HepG2 (cell line): ENCODE data around the gene CD4. TPM values are rescaled to one million over a fixed set of nuclear protein-coding genes. Genes with fewer than 3 reads are reported as not detected.

Source experiments
- ATAC-seq: fragments of 200-7000 bp; cut with Tn5 transposase; 3 replicates; pipeline ENCODE4 v1.9.1; 2020; ENCODE audit warnings: mild to moderate bottlenecking, moderate library complexity
- BruUV-seq: library from RNA; stranded (reverse); fragments of 400-500 nt; replicated peaks from 2 replicates; lab custom pipeline; 2021; lab: Mats Ljungman, UMichigan
- CTCF ChIA-PET: fragments of 300-600 bp; formaldehyde crosslinking; extraction: SDS; loops from one replicate; lab custom pipeline; 2021; ENCODE audit warnings: low total read pairs, inconsistent platforms, low intra/inter-chr PET ratio; lab: Yijun Ruan, JAX
- POLR2A ChIA-PET: fragments of 350-600 bp; sonication (Branson Sonifier 250); formaldehyde crosslinking; loops from one replicate; lab custom pipeline; 2020; ENCODE audit warnings: antibody characterized with exemption, inconsistent platforms; lab: Yijun Ruan, JAX
- DNase-seq: peaks from one replicate; pipeline ENCODE4 v3.0.0-alpha.2; 2015; ENCODE audit warnings: low spot score
- FAIRE-seq: peaks from 3 replicates; lab custom pipeline; 2011; peaks lifted over from hg19 to GRCh38; lab: Jason Lieb, UNC
- H2AFZ ChIP-seq: one replicate; pipeline ENCODE4 v1.6.1; 2011; ENCODE audit warnings: low read length, inconsistent platforms
- H3K27ac ChIP-seq: fragments of 300-600 bp; 3 replicates; pipeline ENCODE4 v1.8.0; 2011; ENCODE audit warnings: mixed run types, mild to moderate bottlenecking, mixed read lengths, low read length, inconsistent platforms; ENCODE audit not compliant: insufficient read depth; ENCODE audit errors: extremely low read length
- H3K27me3 ChIP-seq, 2 experiments: fragments of 200-600 bp in 1 of 2; 2 replicates in 1 of 2; 3 replicates in 1 of 2; pipeline versions ENCODE4 v1.6.0 to v1.8.0; 2011; ENCODE audit warnings: low read length in 2 of 2, mild to moderate bottlenecking in 2 of 2, moderate library complexity in 2 of 2, inconsistent platforms in 1 of 2; ENCODE audit not compliant: insufficient read depth in 2 of 2, control insufficient read depth in 1 of 2
- H3K36me3 ChIP-seq, 2 experiments: fragments of 200-600 bp in 1 of 2; replicated peaks in 1 of 2; 2 replicates in 1 of 2; 3 replicates in 1 of 2; pipeline versions ENCODE4 v1.5.1 to v1.8.0; 2011; ENCODE audit warnings: low read length in 2 of 2, inconsistent platforms in 1 of 2; ENCODE audit not compliant: insufficient read depth in 2 of 2, control insufficient read depth in 1 of 2
- H3K4me1 ChIP-seq: 2 replicates; pipeline ENCODE4 v1.5.1; 2012; ENCODE audit warnings: low read length, inconsistent platforms; ENCODE audit not compliant: insufficient read depth
- H3K4me2 ChIP-seq: 2 replicates; pipeline ENCODE4 v1.6.0; 2011; ENCODE audit warnings: low read depth, low read length, inconsistent platforms
- H3K4me3 ChIP-seq, 3 experiments: fragments of 200-600 bp in 1 of 3; sonication (generic), shearing (Covaris generic) in 1 of 3; replicated peaks in 1 of 3; 2 replicates each; pipeline ENCODE4 v1.5.1; 2011 to 2016; ENCODE audit warnings: low read length in 3 of 3, inconsistent platforms in 2 of 3, low read depth in 2 of 3, mild to moderate bottlenecking in 2 of 3, control low read depth in 1 of 3, mixed read lengths in 1 of 3; ENCODE audit not compliant: insufficient read depth in 1 of 3
- H3K79me2 ChIP-seq: one replicate; pipeline ENCODE4 v1.6.1; 2011; ENCODE audit warnings: low read length, inconsistent platforms; ENCODE audit not compliant: insufficient read depth
- H3K9ac ChIP-seq: 2 replicates; pipeline ENCODE4 v1.6.0; 2011; ENCODE audit warnings: mild to moderate bottlenecking, low read depth, low read length, inconsistent platforms; ENCODE audit not compliant: insufficient read depth
- H3K9me3 ChIP-seq: 2 replicates; pipeline ENCODE4 v1.5.1; 2012; ENCODE audit warnings: mild to moderate bottlenecking, low read length
- H4K20me1 ChIP-seq: 2 replicates; pipeline ENCODE4 v1.6.0; 2011; ENCODE audit warnings: inconsistent platforms, mild to moderate bottlenecking, low read length, moderate library complexity; ENCODE audit not compliant: insufficient read depth
- ATM ChIP-seq: fragments of 450-650 bp; IDR thresholded peaks from 2 replicates; pipeline ENCODE4 v1.7.1; 2017; ENCODE audit warnings: mild to moderate bottlenecking, borderline replicate concordance
- CEBPB ChIP-seq: IDR thresholded peaks from 2 replicates; pipeline ENCODE4 v1.6.1; 2011; ENCODE audit warnings: low read depth, low read length, improper control_type of control experiment, borderline replicate concordance
- HDAC1 ChIP-seq: sonication (generic); formaldehyde crosslinking; IDR thresholded peaks from 2 replicates; pipeline ENCODE4 v1.5.1; 2020; ENCODE audit warnings: mild to moderate bottlenecking, missing genetic modification reagents
- KDM6A ChIP-seq: IDR thresholded peaks from 2 replicates; pipeline ENCODE4 v1.6.1; 2016; ENCODE audit warnings: low read depth
- MEIS1 ChIP-seq: sonication (generic); formaldehyde crosslinking; IDR thresholded peaks from 2 replicates; pipeline ENCODE4 v1.9.0; 2021; ENCODE audit warnings: mild to moderate bottlenecking, missing genetic modification reagents, moderate library complexity, borderline replicate concordance
- ONECUT2 ChIP-seq: sonication (generic); formaldehyde crosslinking; IDR thresholded peaks from 2 replicates; pipeline ENCODE4 v1.4.0; 2020; ENCODE audit warnings: missing genetic modification reagents
- SMYD3 ChIP-seq: sonication (generic); formaldehyde crosslinking; IDR thresholded peaks from 2 replicates; pipeline ENCODE4 v1.8.1; 2023; ENCODE audit warnings: mild to moderate bottlenecking, missing genetic modification reagents
- SOX5 ChIP-seq: IDR thresholded peaks from 2 replicates; pipeline ENCODE4 v1.6.1; 2016; ENCODE audit warnings: borderline replicate concordance
- ZNF317 ChIP-seq: sonication (generic); formaldehyde crosslinking; IDR thresholded peaks from 2 replicates; pipeline ENCODE4 v1.5.0; 2020; ENCODE audit warnings: mild to moderate bottlenecking, missing genetic modification reagents
- ZNF75D ChIP-seq: sonication (generic); formaldehyde crosslinking; IDR thresholded peaks from 2 replicates; pipeline ENCODE4 v1.8.1; 2023; ENCODE audit warnings: missing genetic modification reagents, mild to moderate bottlenecking, borderline replicate concordance
- ZNF780A ChIP-seq: sonication (generic); formaldehyde crosslinking; IDR thresholded peaks from 2 replicates; pipeline ENCODE4 v1.8.0; 2022; ENCODE audit warnings: mild to moderate bottlenecking, missing genetic modification reagents, moderate library complexity
- ZNF83 ChIP-seq: sonication (generic); formaldehyde crosslinking; IDR thresholded peaks from 2 replicates; pipeline ENCODE4 v1.4.0; 2020; ENCODE audit warnings: missing genetic modification reagents, mild to moderate bottlenecking, borderline replicate concordance
- WGBS: methylation state at CpG from one replicate; pipeline ENCODE4 v1.1.6; 2017; ENCODE audit warnings: low lambda C conversion rate; 5-methylcytosine and 5-hydroxymethylcytosine counted together
- in situ Hi-C: cut with HindIII; loops from 2 replicates; pipeline ENCODE4 v1.10.0; 2017; ENCODE audit warnings: low pct_unique_long_range_greater_than_20kb; ENCODE audit not compliant: extremely low pct_ligation_motif_present
- intact Hi-C: fragments of 100-400 bp; cut with micrococcal nuclease; formaldehyde crosslinking; loops from one replicate; pipeline ENCODE4 v1.10.0; 2022; ENCODE audit not compliant: unreplicated experiment
- polyA plus RNA-seq, 8 experiments: library from polyadenylated mRNA; depleted of rRNA in 3 of 8; stranded (reverse) in 7 of 8; unstranded in 1 of 8; fragments of >200 nt; fragmentation: Illumina TruSeq in 4 of 8; extraction: Trizol in 4 of 8; gene quantifications; 2 replicates each; pipeline versions ENCODE4 v1.2.1 to v1.2.3, GENCODE V29; 2011 to 2016; ENCODE audit warnings: low read depth in 4 of 8, missing spikeins in 1 of 8, mixed read lengths in 1 of 8; ENCODE audit not compliant: insufficient read depth in 1 of 8
- total RNA-seq, 5 experiments: library from RNA; depleted of rRNA; stranded (reverse); fragments of >200 nt; fragmentation: Illumina TruSeq; extraction: Trizol; gene quantifications; 2 replicates each; pipeline ENCODE4 v1.2.3, GENCODE V29; 2016; ENCODE audit warnings: low read depth in 1 of 5
- TF ChIP-seq, protein P1 (sequence below): fragments of 450-650 bp; IDR thresholded peaks from 2 replicates; pipeline ENCODE4 v1.6.1; 2017; ENCODE audit warnings: mild to moderate bottlenecking
- TF ChIP-seq, protein P2 (sequence below): sonication (generic); formaldehyde crosslinking; IDR thresholded peaks from one replicate; pipeline ENCODE4 v1.5.1; 2020; ENCODE audit warnings: mild to moderate bottlenecking, missing genetic modification reagents; ENCODE audit errors: not compliant biosample characterization
- TF ChIP-seq, protein P3 (sequence below): sonication (generic); formaldehyde crosslinking; IDR thresholded peaks from 2 replicates; pipeline ENCODE4 v1.8.1; 2023; ENCODE audit warnings: mild to moderate bottlenecking, missing genetic modification reagents, borderline replicate concordance

CD4 gene
- total and polyA plus RNA-seq, 2 of the 13 experiments (the other 11 are each of a cell fraction or from before 2014, with no cell fraction given), result 0.07 to 0.95 TPM

DNA sequence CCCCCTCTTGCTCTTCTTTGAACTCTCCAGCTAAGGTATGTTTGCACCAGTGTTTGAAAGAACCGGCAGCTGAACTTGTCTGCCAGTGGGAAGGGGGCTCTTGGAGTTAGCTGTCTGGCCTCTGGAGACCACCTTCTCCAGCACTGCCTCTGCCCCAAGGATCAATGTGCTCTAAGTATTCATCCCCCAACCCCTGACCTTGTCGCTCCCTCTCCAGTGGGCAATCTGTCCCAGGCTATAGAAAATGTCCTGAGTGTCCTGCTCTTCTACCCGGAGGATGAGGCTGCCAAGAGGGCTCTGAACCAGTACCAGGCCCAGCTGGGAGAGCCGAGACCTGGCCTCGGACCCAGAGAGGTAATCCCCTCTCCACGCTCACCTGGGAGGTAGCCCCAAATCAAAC is 41.7 kb downstream of the CD4 start:
- no peak for FAIRE-seq
- TF ChIP-seq SOX5, result no peak
- no peak for TF ChIP-seq ONECUT2
- TF ChIP-seq ZNF780A (CRISPR knock-in tag), result no peak
- no peak for TF ChIP-seq SMYD3 (CRISPR knock-in tag)
- TF ChIP-seq, protein P1, sequence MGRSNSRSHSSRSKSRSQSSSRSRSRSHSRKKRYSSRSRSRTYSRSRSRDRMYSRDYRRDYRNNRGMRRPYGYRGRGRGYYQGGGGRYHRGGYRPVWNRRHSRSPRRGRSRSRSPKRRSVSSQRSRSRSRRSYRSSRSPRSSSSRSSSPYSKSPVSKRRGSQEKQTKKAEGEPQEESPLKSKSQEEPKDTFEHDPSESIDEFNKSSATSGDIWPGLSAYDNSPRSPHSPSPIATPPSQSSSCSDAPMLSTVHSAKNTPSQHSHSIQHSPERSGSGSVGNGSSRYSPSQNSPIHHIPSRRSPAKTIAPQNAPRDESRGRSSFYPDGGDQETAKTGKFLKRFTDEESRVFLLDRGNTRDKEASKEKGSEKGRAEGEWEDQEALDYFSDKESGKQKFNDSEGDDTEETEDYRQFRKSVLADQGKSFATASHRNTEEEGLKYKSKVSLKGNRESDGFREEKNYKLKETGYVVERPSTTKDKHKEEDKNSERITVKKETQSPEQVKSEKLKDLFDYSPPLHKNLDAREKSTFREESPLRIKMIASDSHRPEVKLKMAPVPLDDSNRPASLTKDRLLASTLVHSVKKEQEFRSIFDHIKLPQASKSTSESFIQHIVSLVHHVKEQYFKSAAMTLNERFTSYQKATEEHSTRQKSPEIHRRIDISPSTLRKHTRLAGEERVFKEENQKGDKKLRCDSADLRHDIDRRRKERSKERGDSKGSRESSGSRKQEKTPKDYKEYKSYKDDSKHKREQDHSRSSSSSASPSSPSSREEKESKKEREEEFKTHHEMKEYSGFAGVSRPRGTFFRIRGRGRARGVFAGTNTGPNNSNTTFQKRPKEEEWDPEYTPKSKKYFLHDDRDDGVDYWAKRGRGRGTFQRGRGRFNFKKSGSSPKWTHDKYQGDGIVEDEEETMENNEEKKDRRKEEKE, result no peak
- TF ChIP-seq, protein P2, sequence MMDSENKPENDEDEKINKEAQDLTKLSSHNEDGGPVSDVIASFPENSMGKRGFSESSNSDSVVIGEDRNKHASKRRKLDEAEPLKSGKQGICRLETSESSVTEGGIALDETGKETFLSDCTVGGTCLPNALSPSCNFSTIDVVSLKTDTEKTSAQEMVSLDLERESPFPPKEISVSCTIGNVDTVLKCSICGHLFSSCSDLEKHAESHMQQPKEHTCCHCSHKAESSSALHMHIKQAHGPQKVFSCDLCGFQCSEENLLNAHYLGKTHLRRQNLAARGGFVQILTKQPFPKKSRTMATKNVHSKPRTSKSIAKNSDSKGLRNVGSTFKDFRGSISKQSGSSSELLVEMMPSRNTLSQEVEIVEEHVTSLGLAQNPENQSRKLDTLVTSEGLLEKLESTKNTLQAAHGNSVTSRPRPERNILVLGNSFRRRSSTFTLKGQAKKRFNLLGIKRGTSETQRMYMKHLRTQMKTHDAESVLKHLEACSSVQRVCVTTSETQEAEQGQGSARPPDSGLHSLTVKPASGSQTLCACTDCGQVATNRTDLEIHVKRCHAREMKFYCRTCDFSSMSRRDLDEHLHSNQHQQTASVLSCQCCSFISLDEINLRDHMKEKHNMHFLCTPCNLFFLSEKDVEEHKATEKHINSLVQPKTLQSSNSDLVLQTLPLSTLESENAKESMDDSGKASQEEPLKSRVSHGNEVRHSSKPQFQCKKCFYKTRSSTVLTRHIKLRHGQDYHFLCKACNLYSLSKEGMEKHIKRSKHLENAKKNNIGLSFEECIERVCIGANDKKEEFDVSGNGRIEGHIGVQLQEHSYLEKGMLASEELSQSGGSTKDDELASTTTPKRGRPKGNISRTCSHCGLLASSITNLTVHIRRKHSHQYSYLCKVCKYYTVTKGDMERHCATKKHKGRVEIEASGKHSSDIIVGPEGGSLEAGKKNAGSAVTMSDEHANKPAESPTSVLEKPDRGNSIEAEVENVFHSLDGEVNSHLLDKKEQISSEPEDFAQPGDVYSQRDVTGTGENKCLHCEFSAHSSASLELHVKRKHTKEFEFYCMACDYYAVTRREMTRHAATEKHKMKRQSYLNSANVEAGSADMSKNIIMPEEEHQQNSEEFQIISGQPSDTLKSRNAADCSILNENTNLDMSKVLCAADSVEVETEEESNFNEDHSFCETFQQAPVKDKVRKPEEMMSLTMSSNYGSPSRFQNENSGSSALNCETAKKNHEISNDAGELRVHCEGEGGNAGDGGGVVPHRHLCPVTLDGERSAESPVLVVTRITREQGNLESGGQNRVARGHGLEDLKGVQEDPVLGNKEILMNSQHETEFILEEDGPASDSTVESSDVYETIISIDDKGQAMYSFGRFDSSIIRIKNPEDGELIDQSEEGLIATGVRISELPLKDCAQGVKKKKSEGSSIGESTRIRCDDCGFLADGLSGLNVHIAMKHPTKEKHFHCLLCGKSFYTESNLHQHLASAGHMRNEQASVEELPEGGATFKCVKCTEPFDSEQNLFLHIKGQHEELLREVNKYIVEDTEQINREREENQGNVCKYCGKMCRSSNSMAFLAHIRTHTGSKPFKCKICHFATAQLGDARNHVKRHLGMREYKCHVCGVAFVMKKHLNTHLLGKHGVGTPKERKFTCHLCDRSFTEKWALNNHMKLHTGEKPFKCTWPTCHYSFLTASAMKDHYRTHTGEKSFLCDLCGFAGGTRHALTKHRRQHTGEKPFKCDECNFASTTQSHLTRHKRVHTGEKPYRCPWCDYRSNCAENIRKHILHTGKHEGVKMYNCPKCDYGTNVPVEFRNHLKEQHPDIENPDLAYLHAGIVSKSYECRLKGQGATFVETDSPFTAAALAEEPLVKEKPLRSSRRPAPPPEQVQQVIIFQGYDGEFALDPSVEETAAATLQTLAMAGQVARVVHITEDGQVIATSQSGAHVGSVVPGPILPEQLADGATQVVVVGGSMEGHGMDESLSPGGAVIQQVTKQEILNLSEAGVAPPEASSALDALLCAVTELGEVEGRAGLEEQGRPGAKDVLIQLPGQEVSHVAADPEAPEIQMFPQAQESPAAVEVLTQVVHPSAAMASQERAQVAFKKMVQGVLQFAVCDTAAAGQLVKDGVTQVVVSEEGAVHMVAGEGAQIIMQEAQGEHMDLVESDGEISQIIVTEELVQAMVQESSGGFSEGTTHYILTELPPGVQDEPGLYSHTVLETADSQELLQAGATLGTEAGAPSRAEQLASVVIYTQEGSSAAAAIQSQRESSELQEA (CRISPR knock-in tag), result no peak
- TF ChIP-seq ZNF317, result no peak
- TF ChIP-seq ZNF75D, result no peak
- TF ChIP-seq MEIS1 (CRISPR knock-in tag), result no peak
- no peak for TF ChIP-seq ATM
- no peak for TF ChIP-seq HDAC1
- no peak for TF ChIP-seq CEBPB
- TF ChIP-seq, protein P3, sequence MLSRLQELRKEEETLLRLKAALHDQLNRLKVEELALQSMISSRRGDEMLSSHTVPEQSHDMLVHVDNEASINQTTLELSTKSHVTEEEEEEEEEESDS (CRISPR knock-in tag), result no peak
- TF ChIP-seq KDM6A (CRISPR knock-in tag), result no peak
- TF ChIP-seq ZNF83, result no peak

More for the DNA sequence above, 41.7 kb downstream of the CD4 start:
- CTCF ChIA-PET, result no interaction called here
- Histone ChIP-seq H3K27me3 (no peaks in the 10 kb centered on the region), H3K4me1 (peaks cover 24% of the 10 kb centered on the region), H3K36me3 (peaks cover 14 to 25% of the 10 kb centered on the region in 2 experiments; a peak in 4 of 5 replicates), H3K9ac (no peak overlapping the region), H4K20me1 (no peaks in the 10 kb centered on the region), H3K4me3 (no peak overlapping the region), H2AFZ (no peak overlapping the region), H3K27ac (no peak overlapping the region), H3K79me2 (peaks cover 16% of the 10 kb centered on the region), H3K9me3 (no peaks in the 10 kb centered on the region), H3K4me2 (no peak overlapping the region)
- WGBS, result 92% methylated on average over 4 of the region's 6 CpGs
- no TSS peak for BruUV-seq
- POLR2A ChIA-PET, result interaction anchor here (4.7 kb wide), 1 partner anchor 78 kb away, joined by 20 read pairs; the partner anchor contains the start of gene MLF2
- intact Hi-C loops (no loop called here), in situ Hi-C loops (no loop called here)
- DNase-seq (no peak), ATAC-seq (no peak)
